Panc1 (cell line): ENCODE results near the gene PBX1. TPM values are rescaled to one million over a fixed set of nuclear protein-coding genes. Genes with fewer than 3 reads are reported as not detected.

Source experiments
- ATAC-seq: fragments of 200-7000 bp; cut with Tn5 transposase; 2 replicates; pipeline ENCODE4 v1.9.1; 2020; ENCODE audit warnings: mild to moderate bottlenecking, moderate library complexity
- BruUV-seq: library from RNA; stranded (reverse); fragments of 400-500 nt; replicated peaks from 2 replicates; lab custom pipeline; 2021; lab: Mats Ljungman, UMichigan
- CTCF ChIA-PET: fragments of 300-600 bp; sonication (Branson Sonifier 250); formaldehyde crosslinking; loops from one replicate; lab custom pipeline; 2022; ENCODE audit warnings: antibody characterized with exemption; lab: Charles Lee
- POLR2A ChIA-PET: fragments of 300-600 bp; sonication (Branson Sonifier 250); formaldehyde crosslinking; loops from one replicate; lab custom pipeline; 2022; ENCODE audit warnings: antibody characterized with exemption; lab: Charles Lee
- DNase-seq: peaks from one replicate; pipeline ENCODE4 v3.0.0-alpha.2; 2010; ENCODE audit warnings: low read depth, low spot score
- H3K27ac ChIP-seq: 2 replicates; pipeline ENCODE4 v1.5.1; 2011; ENCODE audit warnings: mild to moderate bottlenecking, low read length, inconsistent platforms
- H3K27me3 ChIP-seq: fragments of 200-500 bp; sonication (Bioruptor generic); 2 replicates; pipeline ENCODE4 v1.6.0; 2014; ENCODE audit warnings: low read length, inconsistent platforms; ENCODE audit not compliant: control insufficient read depth, insufficient read depth
- H3K36me3 ChIP-seq: fragments of 200-500 bp; sonication (Bioruptor generic); 2 replicates; pipeline ENCODE4 v1.5.1; 2014; ENCODE audit warnings: inconsistent platforms, mild to moderate bottlenecking, low read length, moderate library complexity; ENCODE audit not compliant: control insufficient read depth, insufficient read depth
- H3K4me1 ChIP-seq: 2 replicates; pipeline ENCODE4 v1.5.1; 2011; ENCODE audit warnings: inconsistent platforms, mild to moderate bottlenecking, low read length, moderate library complexity; ENCODE audit not compliant: control insufficient read depth, insufficient read depth
- H3K4me3 ChIP-seq, 2 experiments: 2 replicates each; pipeline ENCODE4 v1.5.1; 2011 to 2012; ENCODE audit warnings: low read depth in 2 of 2, low read length in 2 of 2, mild to moderate bottlenecking in 2 of 2, inconsistent platforms in 1 of 2, moderate library complexity in 1 of 2
- H3K9me3 ChIP-seq: fragments of 200-500 bp; sonication (Bioruptor generic); 2 replicates; pipeline ENCODE4 v1.5.1; 2014; ENCODE audit warnings: low read depth, mild to moderate bottlenecking, inconsistent platforms, low read length, moderate library complexity; ENCODE audit not compliant: control insufficient read depth, insufficient read depth
- CTCF ChIP-seq: fragments of 450-650 bp; IDR thresholded peaks from 2 replicates; pipeline ENCODE4 v1.5.1; 2017; ENCODE audit warnings: mild to moderate bottlenecking
- POLR2AphosphoS5 ChIP-seq: IDR thresholded peaks from 2 replicates; pipeline ENCODE4 v1.6.1; 2012; ENCODE audit warnings: mild to moderate bottlenecking, low read depth, low read length, moderate library complexity
- REST ChIP-seq, 2 experiments: IDR thresholded peaks; 2 replicates each; pipeline ENCODE4 v1.6.1; 2011 to 2012; ENCODE audit warnings: low read depth in 2 of 2, control low read depth in 1 of 2, low read length in 1 of 2, mild to moderate bottlenecking in 1 of 2, moderate library complexity in 1 of 2; ENCODE audit not compliant: insufficient read depth in 1 of 2
- SIN3A ChIP-seq: IDR thresholded peaks from 2 replicates; pipeline ENCODE4 v1.6.1; 2012; ENCODE audit warnings: low read depth, mild to moderate bottlenecking, low read length, moderate library complexity, borderline replicate concordance; ENCODE audit not compliant: insufficient read depth
- TCF7L2 ChIP-seq: IDR thresholded peaks from 2 replicates; pipeline ENCODE4 v1.6.1; 2011; ENCODE audit warnings: mild to moderate bottlenecking, low read depth, low read length, inconsistent platforms
- in situ Hi-C: cut with HindIII; loops from 2 replicates; pipeline ENCODE4 v1.10.0; 2016; ENCODE audit warnings: low sequenced_read_pairs, low pct_unique_long_range_greater_than_20kb
- intact Hi-C: fragments of 100-400 bp; cut with micrococcal nuclease; formaldehyde crosslinking; loops from one replicate; pipeline ENCODE4 v1.10.0; 2022; ENCODE audit not compliant: unreplicated experiment
- total RNA-seq: library from RNA; stranded (reverse); gene quantifications from one replicate; pipeline ENCODE4 v1.2.1, GENCODE V29; 2021; ENCODE audit not compliant: unreplicated experiment

PBX1 gene
- total RNA-seq, 1 experiment from 2014 or later: 2.0 TPM

- H3K4me1 ChIP-seq: no peaks in the 10 kb centered on the region
- no peak for TF ChIP-seq POLR2AphosphoS5
- TF ChIP-seq TCF7L2: no peak
- no peak for TF ChIP-seq SIN3A
- TF ChIP-seq CTCF: no peak
- no peak for TF ChIP-seq REST (IDR thresholded peaks at IDR 0.05; ENCODE audit: insufficient read depth in 1 of 2, low read depth in 2 of 2, low read length in 1 of 2)
- no peak for ATAC-seq
- H3K9me3 ChIP-seq: no peaks in the 10 kb centered on the region
- H3K27ac ChIP-seq: no peak overlapping the region
- H3K36me3 ChIP-seq: no peaks in the 10 kb centered on the region
- no peaks in the 10 kb centered on the region for H3K27me3 ChIP-seq
- BruUV-seq: no TSS peak
- DNase-seq: no peak
- in situ Hi-C loops (no loop called here), intact Hi-C loops (no loop called here)
- ChIA-PET POLR2A (no interaction called here), CTCF (no interaction called here)
- H3K4me3 ChIP-seq: no peak overlapping the region
Observed at GRCh38 chr1:164641353-164641730, 82.4 kb downstream of the PBX1 start.

GRCh38 chr1:164643018-164643417, 84.0 kb downstream of the PBX1 start:
- no TSS peak for BruUV-seq
- ChIA-PET CTCF (no interaction called here), POLR2A (no interaction called here)
- in situ Hi-C loops: no loop called here
- no peak for ATAC-seq
- no peak for TF ChIP-seq POLR2AphosphoS5
- no peak for TF ChIP-seq CTCF
- no peak for TF ChIP-seq SIN3A
- no peak for TF ChIP-seq TCF7L2
- no peak for TF ChIP-seq REST (IDR thresholded peaks at IDR 0.05; ENCODE audit: insufficient read depth in 1 of 2, low read depth in 2 of 2, low read length in 1 of 2)
- Histone ChIP-seq H3K36me3 (no peaks in the 10 kb centered on the region), H3K9me3 (no peaks in the 10 kb centered on the region), H3K27ac (no peak overlapping the region), H3K4me1 (no peaks in the 10 kb centered on the region), H3K4me3 (no peak overlapping the region), H3K27me3 (no peaks in the 10 kb centered on the region)
- intact Hi-C loops: no loop called here
- DNase-seq: no peak
